HG03558 (cell line): ENCODE results near the gene GAS2L2.
"Not testable (repeated sequence)": the region's sequence is repeated elsewhere in the genome, so short reads cannot be mapped to it uniquely, and the experiment has no call there.

Experiments
- ATAC-seq: cut with Tn5 transposase; IDR thresholded peaks from one replicate; pipeline ENCODE4 v1.9.1; 2021; ENCODE audit warnings: moderate number of reproducible peaks; ENCODE audit not compliant: unreplicated experiment; ENCODE audit errors: extremely low read depth

The GAS2L2 gene

DNA sequence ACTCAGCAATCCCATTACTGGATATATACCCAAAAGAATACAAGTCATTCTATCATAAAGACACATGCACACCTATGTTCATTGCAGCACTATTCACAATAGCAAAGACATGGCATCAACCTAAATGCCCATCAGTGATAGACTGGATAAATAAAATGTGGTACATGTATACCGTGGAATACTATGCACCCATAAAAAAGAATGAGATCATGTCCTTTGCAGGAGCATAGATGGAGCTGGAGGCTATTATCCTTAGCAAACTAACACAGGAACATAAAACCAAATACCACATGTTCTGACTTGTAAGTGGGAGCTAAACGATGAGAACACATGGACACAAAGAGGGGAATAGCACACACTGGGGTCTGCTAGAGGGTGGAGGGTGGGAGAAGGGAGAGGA lies 49.7 kb downstream of the GAS2L2 start:
- not testable (repeated sequence) for ATAC-seq

- ATAC-seq, result no peak
These were observed 51.5 kb downstream of the GAS2L2 start for GRCh38 chr17:35701491-35701890.

DNA sequence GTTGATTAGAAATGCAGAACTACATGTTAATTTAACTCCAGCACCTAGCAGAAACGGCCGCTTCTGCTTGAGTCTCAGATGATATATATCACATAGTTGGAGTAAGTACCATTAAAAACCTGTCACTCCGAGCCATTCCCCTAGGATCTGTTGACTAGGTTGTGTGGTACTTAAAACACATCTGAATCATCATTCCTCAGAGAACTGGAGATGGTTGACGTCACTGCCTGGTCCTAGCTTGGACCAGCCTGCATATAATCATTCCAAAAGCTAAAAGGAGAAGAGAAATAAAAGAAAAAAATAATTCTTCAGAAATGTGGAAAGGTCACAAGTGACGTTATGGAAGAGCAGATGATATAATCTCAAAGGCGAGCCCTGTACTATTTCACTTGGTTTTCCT lies 52.9 kb downstream of the GAS2L2 start:
- ATAC-seq, result no peak

DNA sequence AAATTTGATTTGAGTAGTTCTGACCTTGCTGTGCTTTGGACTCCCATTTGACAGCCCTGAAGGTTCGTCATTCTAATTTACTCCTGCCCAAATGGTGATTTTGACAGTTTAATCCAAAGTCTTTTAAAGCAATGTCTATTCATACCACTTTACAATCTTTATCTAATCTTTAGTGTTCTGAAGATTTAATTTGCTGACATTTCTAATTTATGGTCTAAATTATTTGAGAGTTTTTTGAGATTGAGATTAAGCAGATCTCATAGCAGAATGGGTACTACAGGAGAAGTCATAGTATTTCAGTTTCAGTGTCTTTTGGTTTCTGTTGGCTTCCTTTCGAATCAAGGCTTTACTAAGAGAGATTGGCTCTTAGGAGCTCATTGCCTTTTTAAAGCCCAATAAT lies 54.2 kb downstream of the GAS2L2 start:
- no peak for ATAC-seq

GRCh38 chr17:35695613-35696012 lies 57.4 kb downstream of the GAS2L2 start:
- ATAC-seq, result no peak

DNA sequence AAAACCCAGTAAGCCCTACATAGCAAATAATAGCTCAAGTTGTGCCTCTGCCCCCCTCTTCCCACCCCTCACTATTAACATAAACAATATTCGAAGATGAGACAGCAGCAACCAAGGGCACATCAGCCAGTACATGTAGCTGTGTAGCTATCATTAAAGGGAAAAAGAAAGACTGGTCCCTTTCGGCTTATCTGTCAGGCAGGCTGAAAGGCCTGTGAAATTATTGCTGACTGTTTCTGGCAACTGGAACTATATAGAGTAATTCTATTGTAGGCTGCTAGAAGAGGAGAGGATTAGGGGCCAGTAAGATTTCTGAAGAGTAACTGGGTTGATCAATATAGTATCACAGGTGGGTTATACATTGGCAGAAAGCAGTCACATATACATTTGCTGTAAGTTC lies 58.1 kb downstream of the GAS2L2 start:
- ATAC-seq, result no peak
